Measurements from ENCODE around the gene RPP14. TPM values are rescaled to one million over a fixed set of nuclear protein-coding genes. Genes with fewer than 3 reads are reported as not detected.

Gene RPP14
- total RNA-seq, 1 experiment from 2014 or later = 22.4 TPM

DNA sequence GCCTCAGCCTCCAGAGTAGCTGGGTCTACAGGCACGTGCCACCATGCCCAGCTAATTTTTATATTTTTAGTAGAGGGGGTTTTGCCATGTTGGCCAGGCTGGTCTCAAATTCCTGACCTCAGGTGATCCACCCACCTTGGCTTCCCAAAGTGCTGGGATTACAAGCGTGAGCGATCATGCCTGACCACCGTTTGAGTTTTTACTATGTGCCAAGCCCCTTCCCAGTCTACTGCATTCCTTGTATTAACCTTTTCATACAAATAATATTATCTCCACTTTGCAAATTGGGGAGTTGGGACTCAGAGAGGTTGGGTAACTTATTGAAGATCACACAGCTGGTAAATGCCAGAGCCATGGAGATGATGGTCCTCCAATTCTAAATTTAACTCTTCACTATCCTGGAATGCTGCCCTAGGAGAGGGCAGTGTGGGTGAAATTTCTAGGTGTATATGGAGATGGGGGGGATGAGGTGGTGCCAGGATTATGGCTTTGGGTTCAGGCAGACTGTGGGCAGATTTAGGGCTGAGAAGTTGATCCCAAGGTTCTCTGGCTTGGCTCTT is 25.6 kb downstream of the RPP14 start:
- ChIA-PET RAD21 (ENCODE audit: low non-redundant PET in 1 of 2, low total read pairs in 2 of 2, uncharacterized antibody in 2 of 2, unreplicated experiment in 2 of 2) (no interaction called here), CTCF (no interaction called here), POLR2A (no interaction called here)
- ATAC-seq (no peak), DNase-seq (ENCODE audit: low read depth, low spot score) (no peak)
- Histone ChIP-seq H3K4me1 (ENCODE audit: control insufficient read depth in 1 of 2, insufficient read depth in 2 of 2, low read length in 2 of 2) (peaks cover 14 to 33% of the 10 kb centered on the region in 2 experiments; a peak in 3 of 4 replicates), H3K9me2 (ENCODE audit: insufficient read depth) (no peaks in the 10 kb centered on the region), H3K9ac (ENCODE audit: low read length) (no peak overlapping the region), H3K27ac (ENCODE audit: low read depth, low read length) (no peak overlapping the region), H3K36me3 (ENCODE audit: control insufficient read depth in 1 of 2, insufficient read depth in 2 of 2, low read length in 2 of 2) (no peaks in the 10 kb centered on the region), H3K9me3 (ENCODE audit: control insufficient read depth in 1 of 2, insufficient read depth in 1 of 2, low read depth in 1 of 2, low read length in 2 of 2) (no peaks in the 10 kb centered on the region), H4K20me1 (ENCODE audit: insufficient read depth) (no peaks in the 10 kb centered on the region), H3K79me2 (ENCODE audit: insufficient read depth, low read length) (no peaks in the 10 kb centered on the region), H2AFZ (ENCODE audit: low read depth, low read length, poor library complexity, severe bottlenecking) (no peak overlapping the region), H3K4me2 (ENCODE audit: low read length) (peak overlapping the region; percentile 95), H3K4me3 (replicated peaks in 1 of 2; ENCODE audit: low read depth in 1 of 2, low read length in 2 of 2) (peak overlapping the region in 1 of 2 experiments; percentile 74; a peak in 1 of 4 replicates), H3K27me3 (ENCODE audit: insufficient read depth, low read length) (no peaks in the 10 kb centered on the region)
- no TSS peak for BruUV-seq (replicated peaks)
- intact Hi-C loops (cut with micrococcal nuclease) = loop anchor here (2.0 kb wide), 1 partner anchor 161 kb away; the partner anchor contains the start of gene KCTD6
- no peak for TF ChIP-seq CBX3 (IDR thresholded peaks at IDR 0.05; ENCODE audit: low read depth)
- TF ChIP-seq SRF (IDR thresholded peaks at IDR 0.05; ENCODE audit: low read depth) = no peak
- TF ChIP-seq ZFX (IDR thresholded peaks at IDR 0.05) = no peak
- TF ChIP-seq, protein P1, sequence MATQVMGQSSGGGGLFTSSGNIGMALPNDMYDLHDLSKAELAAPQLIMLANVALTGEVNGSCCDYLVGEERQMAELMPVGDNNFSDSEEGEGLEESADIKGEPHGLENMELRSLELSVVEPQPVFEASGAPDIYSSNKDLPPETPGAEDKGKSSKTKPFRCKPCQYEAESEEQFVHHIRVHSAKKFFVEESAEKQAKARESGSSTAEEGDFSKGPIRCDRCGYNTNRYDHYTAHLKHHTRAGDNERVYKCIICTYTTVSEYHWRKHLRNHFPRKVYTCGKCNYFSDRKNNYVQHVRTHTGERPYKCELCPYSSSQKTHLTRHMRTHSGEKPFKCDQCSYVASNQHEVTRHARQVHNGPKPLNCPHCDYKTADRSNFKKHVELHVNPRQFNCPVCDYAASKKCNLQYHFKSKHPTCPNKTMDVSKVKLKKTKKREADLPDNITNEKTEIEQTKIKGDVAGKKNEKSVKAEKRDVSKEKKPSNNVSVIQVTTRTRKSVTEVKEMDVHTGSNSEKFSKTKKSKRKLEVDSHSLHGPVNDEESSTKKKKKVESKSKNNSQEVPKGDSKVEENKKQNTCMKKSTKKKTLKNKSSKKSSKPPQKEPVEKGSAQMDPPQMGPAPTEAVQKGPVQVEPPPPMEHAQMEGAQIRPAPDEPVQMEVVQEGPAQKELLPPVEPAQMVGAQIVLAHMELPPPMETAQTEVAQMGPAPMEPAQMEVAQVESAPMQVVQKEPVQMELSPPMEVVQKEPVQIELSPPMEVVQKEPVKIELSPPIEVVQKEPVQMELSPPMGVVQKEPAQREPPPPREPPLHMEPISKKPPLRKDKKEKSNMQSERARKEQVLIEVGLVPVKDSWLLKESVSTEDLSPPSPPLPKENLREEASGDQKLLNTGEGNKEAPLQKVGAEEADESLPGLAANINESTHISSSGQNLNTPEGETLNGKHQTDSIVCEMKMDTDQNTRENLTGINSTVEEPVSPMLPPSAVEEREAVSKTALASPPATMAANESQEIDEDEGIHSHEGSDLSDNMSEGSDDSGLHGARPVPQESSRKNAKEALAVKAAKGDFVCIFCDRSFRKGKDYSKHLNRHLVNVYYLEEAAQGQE (IDR thresholded peaks at IDR 0.05; ENCODE audit: low read depth) = no peak
- no peak for TF ChIP-seq SIN3A (IDR thresholded peaks at IDR 0.05; ENCODE audit: low read depth)
- TF ChIP-seq, protein P2, sequence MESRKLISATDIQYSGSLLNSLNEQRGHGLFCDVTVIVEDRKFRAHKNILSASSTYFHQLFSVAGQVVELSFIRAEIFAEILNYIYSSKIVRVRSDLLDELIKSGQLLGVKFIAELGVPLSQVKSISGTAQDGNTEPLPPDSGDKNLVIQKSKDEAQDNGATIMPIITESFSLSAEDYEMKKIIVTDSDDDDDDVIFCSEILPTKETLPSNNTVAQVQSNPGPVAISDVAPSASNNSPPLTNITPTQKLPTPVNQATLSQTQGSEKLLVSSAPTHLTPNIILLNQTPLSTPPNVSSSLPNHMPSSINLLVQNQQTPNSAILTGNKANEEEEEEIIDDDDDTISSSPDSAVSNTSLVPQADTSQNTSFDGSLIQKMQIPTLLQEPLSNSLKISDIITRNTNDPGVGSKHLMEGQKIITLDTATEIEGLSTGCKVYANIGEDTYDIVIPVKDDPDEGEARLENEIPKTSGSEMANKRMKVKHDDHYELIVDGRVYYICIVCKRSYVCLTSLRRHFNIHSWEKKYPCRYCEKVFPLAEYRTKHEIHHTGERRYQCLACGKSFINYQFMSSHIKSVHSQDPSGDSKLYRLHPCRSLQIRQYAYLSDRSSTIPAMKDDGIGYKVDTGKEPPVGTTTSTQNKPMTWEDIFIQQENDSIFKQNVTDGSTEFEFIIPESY (IDR thresholded peaks at IDR 0.05; ENCODE audit: extremely low read depth, insufficient replicate concordance, low read length) = no peak
- TF ChIP-seq JUND (IDR thresholded peaks at IDR 0.05) = no peak
- no peak for TF ChIP-seq EGR1 (IDR thresholded peaks at IDR 0.05; ENCODE audit: low read depth)
- TF ChIP-seq, protein P3, sequence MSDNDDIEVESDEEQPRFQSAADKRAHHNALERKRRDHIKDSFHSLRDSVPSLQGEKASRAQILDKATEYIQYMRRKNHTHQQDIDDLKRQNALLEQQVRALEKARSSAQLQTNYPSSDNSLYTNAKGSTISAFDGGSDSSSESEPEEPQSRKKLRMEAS (IDR thresholded peaks at IDR 0.05) = no peak

All from HCT116 (cell line).